Subcutaneous abdominal adipose tissue (tissue), 5 donors: Measurements from ENCODE around the gene CA5A.

Experiments used
- H3K27ac ChIP-seq: one replicate; pipeline ENCODE4 v1.7.0; 2013; ENCODE audit warnings: low read depth, mild to moderate bottlenecking, inconsistent platforms, low read length, moderate library complexity
- H3K27me3 ChIP-seq, 5 donors: one replicate each; pipeline ENCODE4 v1.7.0; 2013; ENCODE audit warnings: low read length in 5 of 5, inconsistent platforms in 1 of 5; ENCODE audit not compliant: control insufficient read depth in 5 of 5, insufficient read depth in 4 of 5
- H3K36me3 ChIP-seq, 5 donors: one replicate each; pipeline ENCODE4 v1.7.0; 2013; ENCODE audit warnings: low read length in 5 of 5; ENCODE audit not compliant: control insufficient read depth in 5 of 5, insufficient read depth in 5 of 5
- H3K4me1 ChIP-seq, 5 donors: one replicate each; pipeline ENCODE4 v1.7.0; 2013; ENCODE audit warnings: low read length in 5 of 5, mild to moderate bottlenecking in 3 of 5, moderate library complexity in 1 of 5; ENCODE audit not compliant: control insufficient read depth in 5 of 5, insufficient read depth in 5 of 5
- H3K4me3 ChIP-seq, 5 donors: one replicate each; pipeline ENCODE4 v1.7.0; 2013; ENCODE audit warnings: low read length in 5 of 5, low read depth in 1 of 5
- H3K9ac ChIP-seq, 5 donors: one replicate each; pipeline ENCODE4 v1.7.0; 2013; ENCODE audit warnings: low read length in 5 of 5, mild to moderate bottlenecking in 4 of 5, moderate library complexity in 3 of 5
- H3K9me3 ChIP-seq, 5 donors: one replicate each; pipeline ENCODE4 v1.7.0; 2013; ENCODE audit warnings: low read length in 5 of 5; ENCODE audit not compliant: control insufficient read depth in 5 of 5
- donor health status: healthy.
- donor health status: healthy.
- donor health status: healthy.
- donor health status: healthy.
- donor health status: healthy.

CA5A gene

DNA sequence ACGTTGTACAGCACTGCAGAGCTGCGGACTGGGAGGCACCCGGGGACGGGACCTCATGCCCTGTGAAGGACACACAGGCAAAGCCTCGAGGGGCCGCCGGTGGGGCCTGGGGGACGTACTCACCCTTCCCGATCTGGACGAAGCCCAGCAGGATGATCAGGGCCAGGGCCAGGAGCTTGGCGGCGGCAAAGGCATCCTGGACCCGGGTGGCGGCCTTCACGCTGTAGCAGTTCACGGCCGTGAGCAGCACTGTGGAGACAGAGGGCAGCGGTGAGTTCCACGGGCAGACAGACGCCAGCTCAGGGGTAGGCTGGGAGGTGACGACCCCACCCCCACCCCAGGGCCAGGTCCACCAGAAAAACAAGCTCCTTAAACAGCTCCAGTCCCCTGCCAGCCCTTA, 84.7 kb downstream of the CA5A start:
- Histone ChIP-seq H3K27ac (no peak overlapping the region), H3K36me3 (no peaks in the 10 kb centered on the region), H3K9me3 (no peaks in the 10 kb centered on the region), H3K4me3 (no peak overlapping the region), H3K27me3 (peaks cover 0 to 3% (median 0%) of the 10 kb centered on the region in 5 donors), H3K9ac (no peak overlapping the region), H3K4me1 (peaks cover 7 to 58% (median 50%) of the 10 kb centered on the region in 5 donors)

GRCh38 chr16:87851141-87851587, 85.2 kb downstream of the CA5A start:
- H3K4me1 ChIP-seq, result peaks cover 7 to 61% (median 54%) of the 10 kb centered on the region in 5 donors
- peaks cover 0 to 3% (median 0%) of the 10 kb centered on the region in 5 donors for H3K27me3 ChIP-seq
- H3K36me3 ChIP-seq, result no peaks in the 10 kb centered on the region
- H3K9ac ChIP-seq, result no peak overlapping the region
- no peak overlapping the region for H3K4me3 ChIP-seq
- H3K27ac ChIP-seq, result no peak overlapping the region
- H3K9me3 ChIP-seq, result no peaks in the 10 kb centered on the region

GRCh38 chr16:87850009-87851006, 86.0 kb downstream of the CA5A start:
- Histone ChIP-seq H3K27me3 (peaks cover 0 to 3% (median 0%) of the 10 kb centered on the region in 5 donors), H3K36me3 (no peaks in the 10 kb centered on the region), H3K4me3 (peak overlapping the region in 1 of 5 donors; percentile 14), H3K9ac (no peak overlapping the region), H3K9me3 (no peaks in the 10 kb centered on the region), H3K27ac (no peak overlapping the region), H3K4me1 (peaks cover 9 to 58% (median 56%) of the 10 kb centered on the region in 5 donors)

- H3K4me1 ChIP-seq, result peaks cover 9 to 64% (median 56%) of the 10 kb centered on the region in 5 donors
- no peaks in the 10 kb centered on the region for H3K36me3 ChIP-seq
- no peak overlapping the region for H3K27ac ChIP-seq
- peaks cover 0 to 3% (median 0%) of the 10 kb centered on the region in 5 donors for H3K27me3 ChIP-seq
- H3K9me3 ChIP-seq, result no peaks in the 10 kb centered on the region
- H3K9ac ChIP-seq, result no peak overlapping the region
- no peak overlapping the region for H3K4me3 ChIP-seq
These were observed 86.8 kb downstream of the CA5A start for GRCh38 chr16:87849419-87850008.

DNA sequence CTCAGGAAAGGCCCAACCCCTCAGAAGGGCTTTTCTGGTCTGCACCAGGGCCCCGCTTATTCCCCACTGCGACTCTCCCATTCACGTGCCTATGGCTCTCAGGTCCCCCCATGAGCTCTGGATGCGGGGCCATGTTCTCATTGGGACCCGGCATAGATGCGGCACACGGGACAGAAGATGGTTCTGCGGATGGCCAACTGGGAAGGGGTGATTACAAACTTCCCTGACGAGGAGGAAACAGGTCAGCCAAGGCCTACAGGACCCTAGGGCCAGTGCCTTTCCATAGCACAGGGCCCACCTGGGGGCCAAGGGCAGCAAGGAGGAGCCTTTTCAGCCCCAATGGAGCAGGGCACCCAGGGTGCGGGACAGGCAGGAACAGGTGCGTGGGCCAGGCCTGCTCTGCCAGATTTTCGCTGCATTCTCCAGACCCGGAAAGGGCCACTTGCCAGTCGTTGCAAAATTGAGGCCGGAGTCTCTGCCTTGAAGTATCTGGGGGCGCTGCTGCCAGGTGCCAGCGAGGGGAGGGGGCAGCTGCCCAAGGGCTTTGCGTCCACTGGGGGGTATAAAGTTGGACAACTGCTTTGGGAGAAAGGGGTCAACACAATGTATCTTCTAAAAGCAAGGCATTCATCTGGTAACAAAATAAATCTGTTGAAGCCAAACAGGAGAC, 87.5 kb downstream of the CA5A start:
- no peaks in the 10 kb centered on the region for H3K9me3 ChIP-seq
- no peak overlapping the region for H3K4me3 ChIP-seq
- H3K36me3 ChIP-seq, result no peaks in the 10 kb centered on the region
- H3K9ac ChIP-seq, result no peak overlapping the region
- H3K4me1 ChIP-seq, result peaks cover 9 to 64% (median 55%) of the 10 kb centered on the region in 5 donors
- peaks cover 0 to 3% (median 0%) of the 10 kb centered on the region in 5 donors for H3K27me3 ChIP-seq
- no peak overlapping the region for H3K27ac ChIP-seq

DNA sequence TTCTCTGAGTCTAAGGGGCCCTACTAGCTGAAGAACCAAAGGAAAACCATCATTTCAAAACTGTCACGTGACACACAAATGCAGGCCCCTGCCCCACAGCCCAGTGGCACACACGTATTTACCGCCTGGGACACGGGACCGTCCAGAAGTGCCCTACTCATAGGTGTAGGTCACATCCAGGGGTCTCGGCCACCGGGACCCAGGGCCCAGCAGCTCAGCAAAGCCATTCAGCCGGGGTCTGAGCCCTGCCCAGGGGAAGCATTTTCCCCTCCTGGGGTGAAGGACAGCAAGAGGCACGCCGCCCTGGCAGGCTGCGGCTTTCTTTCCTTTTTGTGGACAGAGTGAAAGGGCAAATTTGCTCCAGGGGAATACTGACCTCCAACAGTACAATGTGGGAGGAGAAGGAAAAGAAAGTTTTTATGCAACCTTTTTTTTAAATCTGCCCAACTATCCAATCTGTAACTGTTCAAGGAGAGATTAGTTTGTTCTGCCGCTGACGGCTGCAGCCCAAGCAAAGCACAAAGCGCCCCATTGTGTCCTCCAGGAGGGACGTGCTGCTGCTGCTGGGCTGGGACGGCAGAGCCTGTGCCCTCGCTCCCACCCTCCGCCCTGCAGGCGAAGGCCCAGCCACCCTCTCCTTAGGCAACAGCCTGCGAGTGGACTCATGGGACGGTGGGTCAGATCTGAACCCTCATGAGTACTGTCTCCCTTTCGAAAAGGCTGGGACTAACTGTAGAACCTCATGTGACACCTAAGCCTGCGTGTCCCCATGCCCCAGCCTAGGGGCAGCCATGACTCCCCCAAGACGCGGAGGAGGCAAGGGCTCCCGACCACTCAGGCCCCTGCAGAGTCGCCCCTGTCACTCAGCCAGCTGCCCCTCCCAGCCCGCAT, 88.3 kb downstream of the CA5A start:
- Histone ChIP-seq H3K27ac (no peak overlapping the region), H3K36me3 (no peaks in the 10 kb centered on the region), H3K9me3 (no peaks in the 10 kb centered on the region), H3K9ac (peak overlapping the region in 1 of 5 donors; percentile 36), H3K4me3 (peak overlapping the region in 2 of 5 donors; percentile 11 to 18), H3K4me1 (peaks cover 7 to 56% (median 48%) of the 10 kb centered on the region in 5 donors), H3K27me3 (peaks cover 0 to 3% (median 0%) of the 10 kb centered on the region in 5 donors)

- H3K9me3 ChIP-seq, result no peaks in the 10 kb centered on the region
- peak overlapping the region in 1 of 5 donors; percentile 36 for H3K9ac ChIP-seq
- H3K4me3 ChIP-seq, result no peak overlapping the region
- H3K27ac ChIP-seq, result no peak overlapping the region
- no peaks in the 10 kb centered on the region for H3K36me3 ChIP-seq
- H3K4me1 ChIP-seq, result peaks cover 4 to 52% (median 43%) of the 10 kb centered on the region in 5 donors
- H3K27me3 ChIP-seq, result peaks cover 0 to 3% (median 0%) of the 10 kb centered on the region in 5 donors
These were observed 88.9 kb downstream of the CA5A start for GRCh38 chr16:87847467-87847784.

- Histone ChIP-seq H3K27me3 (peaks cover 0 to 3% (median 0%) of the 10 kb centered on the region in 5 donors), H3K27ac (no peak overlapping the region), H3K4me3 (no peak overlapping the region), H3K4me1 (peaks cover 4 to 52% (median 43%) of the 10 kb centered on the region in 5 donors), H3K9ac (no peak overlapping the region), H3K36me3 (no peaks in the 10 kb centered on the region), H3K9me3 (no peaks in the 10 kb centered on the region)
These were observed 89.4 kb downstream of the CA5A start for GRCh38 chr16:87846705-87847466.
